Transverse colon (tissue), 4 donors: ENCODE results near the gene PHKA2. TPM values are rescaled to one million over a fixed set of nuclear protein-coding genes. Genes with fewer than 3 reads are reported as not detected.

ENCODE experiments used
- DNase-seq: peaks from one replicate; pipeline ENCODE4 v3.0.0-alpha.2; 2019
- H3K27ac ChIP-seq, 4 donors: fragments of 200-600 bp; sonication (generic); 2 replicates each; pipeline ENCODE4 v1.5.1; 2016 to 2018; ENCODE audit warnings: inconsistent platforms in 4 of 4
- H3K27me3 ChIP-seq: fragments of 200-600 bp; sonication (generic); 2 replicates; pipeline ENCODE4 v1.5.1; 2017; ENCODE audit warnings: inconsistent platforms
- H3K36me3 ChIP-seq, 4 donors: fragments of 200-600 bp; sonication (generic); 2 replicates each; pipeline ENCODE4 v1.5.1; 2017 to 2019; ENCODE audit warnings: inconsistent platforms in 4 of 4
- H3K4me1 ChIP-seq, 4 donors: fragments of 200-600 bp; sonication (generic); 2 replicates each; pipeline ENCODE4 v1.5.1; 2017 to 2020; ENCODE audit warnings: inconsistent platforms in 4 of 4
- H3K4me3 ChIP-seq, 4 donors: fragments of 200-600 bp; sonication (generic); 1 replicate in 1 of 4; 2 replicates in 3 of 4; pipeline versions ENCODE4 v1.5.1 to v1.6.1; 2017 to 2019; ENCODE audit warnings: inconsistent platforms in 4 of 4
- H3K9me3 ChIP-seq, 2 donors: fragments of 200-600 bp; sonication (generic); 2 replicates each; pipeline ENCODE4 v1.5.1; 2017 to 2019; ENCODE audit warnings: inconsistent platforms in 2 of 2
- EP300 ChIP-seq: sonication (generic); formaldehyde crosslinking; IDR thresholded peaks from one replicate; pipeline ENCODE4 v1.6.1; 2017; ENCODE audit warnings: antibody characterized with exemption, low read depth
- POLR2A ChIP-seq: fragments of 450-650 bp; IDR thresholded peaks from one replicate; pipeline ENCODE4 v1.6.1; 2016; ENCODE audit warnings: antibody characterized with exemption, mild to moderate bottlenecking, moderate library complexity
- POLR2AphosphoS5 ChIP-seq, 3 donors: sonication (generic); formaldehyde crosslinking; IDR thresholded peaks; one replicate each; pipeline ENCODE4 v1.6.1; 2016; ENCODE audit warnings: antibody characterized with exemption in 3 of 3
- WGBS, 2 donors: methylation state at CpG; one replicate each; pipeline ENCODE4 v1.1.5; 2018; ENCODE audit warnings: low coverage in 1 of 2; 5-methylcytosine and 5-hydroxymethylcytosine counted together
- in situ Hi-C, 4 donors: fragments of 200-750 bp; cut with MboI; loops; one replicate each; pipeline versions ENCODE4 v1.15.0 to v1.15.1; 2017; ENCODE audit warnings: low sequenced_read_pairs in 3 of 4, low pct_ligation_motif_present in 1 of 4, low pct_unique_long_range_greater_than_20kb in 1 of 4
- intact Hi-C: fragments of 100-400 bp; cut with DNase I; formaldehyde crosslinking; loops from one replicate; pipeline ENCODE4 v1.15.1; 2023; ENCODE audit warnings: low total_unique reads
- total RNA-seq, 4 donors: library from RNA; depleted of rRNA; stranded (reverse); fragments of >200 nt; gene quantifications; one replicate each; pipeline ENCODE4 v1.1.0, GENCODE V29; 2016
- TF ChIP-seq, protein P1 (sequence below), 5 experiments: fragments of 200-600 bp in 3 of 5; fragments of 450-650 bp in 2 of 5; sonication (generic) in 3 of 5; IDR thresholded peaks; 1 replicate in 2 of 5; 2 replicates in 3 of 5; pipeline ENCODE4 v1.5.1; 2016 to 2017; ENCODE audit warnings: antibody characterized with exemption in 5 of 5, inconsistent platforms in 3 of 5, mild to moderate bottlenecking in 2 of 5, moderate library complexity in 1 of 5

Gene PHKA2, protein sequence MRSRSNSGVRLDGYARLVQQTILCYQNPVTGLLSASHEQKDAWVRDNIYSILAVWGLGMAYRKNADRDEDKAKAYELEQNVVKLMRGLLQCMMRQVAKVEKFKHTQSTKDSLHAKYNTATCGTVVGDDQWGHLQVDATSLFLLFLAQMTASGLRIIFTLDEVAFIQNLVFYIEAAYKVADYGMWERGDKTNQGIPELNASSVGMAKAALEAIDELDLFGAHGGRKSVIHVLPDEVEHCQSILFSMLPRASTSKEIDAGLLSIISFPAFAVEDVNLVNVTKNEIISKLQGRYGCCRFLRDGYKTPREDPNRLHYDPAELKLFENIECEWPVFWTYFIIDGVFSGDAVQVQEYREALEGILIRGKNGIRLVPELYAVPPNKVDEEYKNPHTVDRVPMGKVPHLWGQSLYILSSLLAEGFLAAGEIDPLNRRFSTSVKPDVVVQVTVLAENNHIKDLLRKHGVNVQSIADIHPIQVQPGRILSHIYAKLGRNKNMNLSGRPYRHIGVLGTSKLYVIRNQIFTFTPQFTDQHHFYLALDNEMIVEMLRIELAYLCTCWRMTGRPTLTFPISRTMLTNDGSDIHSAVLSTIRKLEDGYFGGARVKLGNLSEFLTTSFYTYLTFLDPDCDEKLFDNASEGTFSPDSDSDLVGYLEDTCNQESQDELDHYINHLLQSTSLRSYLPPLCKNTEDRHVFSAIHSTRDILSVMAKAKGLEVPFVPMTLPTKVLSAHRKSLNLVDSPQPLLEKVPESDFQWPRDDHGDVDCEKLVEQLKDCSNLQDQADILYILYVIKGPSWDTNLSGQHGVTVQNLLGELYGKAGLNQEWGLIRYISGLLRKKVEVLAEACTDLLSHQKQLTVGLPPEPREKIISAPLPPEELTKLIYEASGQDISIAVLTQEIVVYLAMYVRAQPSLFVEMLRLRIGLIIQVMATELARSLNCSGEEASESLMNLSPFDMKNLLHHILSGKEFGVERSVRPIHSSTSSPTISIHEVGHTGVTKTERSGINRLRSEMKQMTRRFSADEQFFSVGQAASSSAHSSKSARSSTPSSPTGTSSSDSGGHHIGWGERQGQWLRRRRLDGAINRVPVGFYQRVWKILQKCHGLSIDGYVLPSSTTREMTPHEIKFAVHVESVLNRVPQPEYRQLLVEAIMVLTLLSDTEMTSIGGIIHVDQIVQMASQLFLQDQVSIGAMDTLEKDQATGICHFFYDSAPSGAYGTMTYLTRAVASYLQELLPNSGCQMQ
- total RNA-seq = 10 to 100 TPM; 23.8 to 46.4 (median 30.4) TPM

DNA sequence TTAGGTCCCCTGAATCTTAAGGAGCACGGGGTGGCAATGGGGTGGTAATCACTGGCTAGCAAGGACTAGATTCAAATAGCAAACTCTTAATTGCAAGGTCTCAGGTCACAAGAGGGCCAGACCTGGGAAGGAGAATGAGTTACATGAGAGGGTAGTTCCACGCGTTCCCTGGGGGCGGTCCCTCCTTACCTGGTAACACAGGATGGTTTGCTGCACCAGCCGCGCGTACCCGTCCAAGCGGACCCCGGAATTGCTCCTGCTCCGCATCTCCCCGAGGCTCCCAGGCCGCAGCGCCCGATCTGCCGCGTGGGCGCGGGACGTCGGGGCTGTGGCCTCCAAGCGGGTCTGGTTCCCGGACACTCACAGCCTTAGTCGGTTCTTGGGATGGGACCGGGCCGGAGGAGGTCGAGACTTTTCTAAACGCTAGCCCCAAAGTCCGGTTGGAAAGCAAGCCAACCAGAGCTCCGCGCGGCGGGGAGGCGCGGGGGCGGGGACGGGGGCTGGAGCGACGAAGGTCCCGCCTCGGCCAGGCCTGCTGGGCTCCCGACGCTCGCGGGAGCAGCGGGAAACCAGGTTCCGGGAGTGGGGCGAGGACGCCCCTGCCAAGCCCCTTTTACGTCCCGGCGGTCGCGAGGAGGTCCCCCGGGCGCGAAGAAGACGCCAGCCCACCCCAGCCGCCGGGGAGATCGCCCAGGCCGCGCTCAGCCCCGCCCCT, at the start of gene PHKA2:
PHKA2 (minus strand) TSS at position 449 of the 715 bp plus-strand sequence; CDS start at position 267, 182 bp downstream.
- peak; percentile 64 for DNase-seq
- Histone ChIP-seq H3K27ac (peak within 1 kb of the TSS; percentile 88 to 96 (median 92)), H3K27me3 (no peaks in the 10 kb centered on the region), H3K36me3 (no peaks in the 10 kb centered on the region), H3K4me3 (peak within 1 kb of the TSS; percentile 27 to 84 (median 68)), H3K4me1 (peaks cover 0 to 10% (median 8%) of the 10 kb centered on the region in 4 donors), H3K9me3 (no peaks in the 10 kb centered on the region)
- in situ Hi-C loops (loop anchor here in 1 of 4 donors (25.0 kb wide), 1 partner anchor 353 kb away; the partner anchor contains the start of gene PDHA1), intact Hi-C loops (no loop called here)
- 50% methylated on average over 44 of the region's 64 CpGs; no CpG with 5 or more reads in 1 of the 2 donors for WGBS, 2 donors
- TF ChIP-seq EP300 (no peak), POLR2AphosphoS5 (IDR thresholded peaks at IDR 0.05) (no peak), POLR2A (no peak)
- TF ChIP-seq, protein P1, sequence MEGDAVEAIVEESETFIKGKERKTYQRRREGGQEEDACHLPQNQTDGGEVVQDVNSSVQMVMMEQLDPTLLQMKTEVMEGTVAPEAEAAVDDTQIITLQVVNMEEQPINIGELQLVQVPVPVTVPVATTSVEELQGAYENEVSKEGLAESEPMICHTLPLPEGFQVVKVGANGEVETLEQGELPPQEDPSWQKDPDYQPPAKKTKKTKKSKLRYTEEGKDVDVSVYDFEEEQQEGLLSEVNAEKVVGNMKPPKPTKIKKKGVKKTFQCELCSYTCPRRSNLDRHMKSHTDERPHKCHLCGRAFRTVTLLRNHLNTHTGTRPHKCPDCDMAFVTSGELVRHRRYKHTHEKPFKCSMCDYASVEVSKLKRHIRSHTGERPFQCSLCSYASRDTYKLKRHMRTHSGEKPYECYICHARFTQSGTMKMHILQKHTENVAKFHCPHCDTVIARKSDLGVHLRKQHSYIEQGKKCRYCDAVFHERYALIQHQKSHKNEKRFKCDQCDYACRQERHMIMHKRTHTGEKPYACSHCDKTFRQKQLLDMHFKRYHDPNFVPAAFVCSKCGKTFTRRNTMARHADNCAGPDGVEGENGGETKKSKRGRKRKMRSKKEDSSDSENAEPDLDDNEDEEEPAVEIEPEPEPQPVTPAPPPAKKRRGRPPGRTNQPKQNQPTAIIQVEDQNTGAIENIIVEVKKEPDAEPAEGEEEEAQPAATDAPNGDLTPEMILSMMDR (IDR thresholded peaks at IDR 0.05) = no peak

DNA sequence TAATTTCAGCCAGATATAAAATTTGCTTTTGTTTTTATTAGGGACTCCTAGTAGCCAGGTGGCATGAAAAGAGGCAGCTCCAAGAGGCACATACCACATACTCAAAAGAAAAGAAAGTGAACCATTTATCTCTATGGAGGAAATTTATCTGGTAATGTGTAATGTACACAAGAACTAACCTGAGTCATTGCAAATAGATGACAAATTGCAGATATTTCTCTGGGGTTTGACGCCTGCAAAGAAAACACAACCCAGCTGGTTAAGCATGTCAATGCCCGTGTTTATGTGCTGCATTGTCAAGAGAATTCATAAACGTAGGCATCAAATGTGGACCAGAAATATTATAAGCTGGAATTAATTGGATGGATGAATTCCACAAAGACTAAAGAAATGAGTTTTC, 46.9 kb upstream of the PHKA2 start:
- no peaks in the 10 kb centered on the region for H3K36me3 ChIP-seq
- 72 to 100% methylated on average over 1 to 3 of the region's 3 CpGs for WGBS, 2 donors
- no peak for DNase-seq
- H3K27ac ChIP-seq = no peak overlapping the region
- intact Hi-C loops = no loop called here
- H3K4me1 ChIP-seq = no peaks in the 10 kb centered on the region
- TF ChIP-seq EP300 (no peak), POLR2AphosphoS5 (IDR thresholded peaks at IDR 0.05) (no peak)
- no peaks in the 10 kb centered on the region for H3K9me3 ChIP-seq
- H3K27me3 ChIP-seq = no peaks in the 10 kb centered on the region
- no peak overlapping the region for H3K4me3 ChIP-seq
- in situ Hi-C loops = loop anchor here in 1 of 4 donors (25.0 kb wide), 1 partner anchor 306 kb away; the partner anchor contains the start of gene PDHA1

DNA sequence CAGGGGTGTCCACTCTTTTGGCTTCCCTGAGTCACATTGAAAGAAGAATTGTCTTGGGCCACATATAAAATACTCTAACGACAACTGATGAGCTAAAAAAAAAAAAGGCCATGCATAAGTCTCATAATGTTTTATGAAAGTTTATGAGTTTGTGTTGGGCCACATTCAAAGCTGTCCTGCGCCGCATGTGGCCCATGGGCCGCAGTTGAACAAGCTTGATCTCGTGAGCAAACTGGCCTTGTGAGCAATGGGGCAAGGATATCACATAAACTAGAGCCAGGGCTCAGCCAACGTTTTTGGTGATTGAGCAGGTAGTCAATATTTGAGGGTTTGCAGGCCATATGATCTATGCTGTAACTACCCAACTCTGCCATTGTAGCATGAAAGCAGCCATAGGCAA, 44.6 kb upstream of the PHKA2 start:
- 58% methylated on average over 6 of the region's 6 CpGs; no CpG with 5 or more reads in 1 of the 2 donors for WGBS, 2 donors
- Histone ChIP-seq H3K4me3 (no peak overlapping the region), H3K27ac (no peak overlapping the region), H3K36me3 (no peaks in the 10 kb centered on the region), H3K4me1 (no peaks in the 10 kb centered on the region), H3K27me3 (no peaks in the 10 kb centered on the region), H3K9me3 (no peaks in the 10 kb centered on the region)
- DNase-seq = no peak
- in situ Hi-C loops = loop anchor here in 1 of 4 donors (25.0 kb wide), 1 partner anchor 309 kb away; the partner anchor contains the start of gene PDHA1
- intact Hi-C loops = no loop called here
- TF ChIP-seq POLR2A (no peak), EP300 (no peak)
- TF ChIP-seq, protein P1 (IDR thresholded peaks at IDR 0.05) = no peak

DNA sequence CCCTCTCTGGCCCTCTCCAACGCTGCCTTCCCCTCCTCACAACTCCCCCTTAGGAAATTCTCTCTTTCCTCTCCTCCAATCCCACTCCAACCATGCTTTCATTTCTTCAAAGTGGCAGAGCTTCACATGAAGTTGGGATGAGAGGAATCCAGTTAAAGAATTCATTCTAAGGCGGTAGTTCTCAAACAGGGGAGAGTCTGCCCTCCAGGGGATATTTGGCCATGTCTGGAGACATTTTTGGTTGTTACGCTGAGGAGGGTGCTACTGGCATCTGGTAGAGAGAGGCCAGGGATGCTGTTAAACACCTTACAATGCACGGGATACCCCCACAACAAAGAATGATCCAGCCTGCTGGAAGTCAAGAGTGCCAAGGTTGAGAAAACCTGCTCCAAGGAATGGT, 40.5 kb upstream of the PHKA2 start:
- Histone ChIP-seq H3K9me3 (no peaks in the 10 kb centered on the region), H3K4me1 (no peaks in the 10 kb centered on the region), H3K4me3 (no peak overlapping the region), H3K36me3 (no peaks in the 10 kb centered on the region), H3K27ac (no peak overlapping the region), H3K27me3 (no peaks in the 10 kb centered on the region)
- in situ Hi-C loops (no loop called here), intact Hi-C loops (no loop called here)
- TF ChIP-seq POLR2AphosphoS5 (IDR thresholded peaks at IDR 0.05) (no peak), EP300 (no peak)
- TF ChIP-seq, protein P1 (IDR thresholded peaks at IDR 0.05) = no peak
- 77% methylated on average over 4 of the region's 4 CpGs; no CpG with 5 or more reads in 1 of the 2 donors for WGBS, 2 donors
- DNase-seq = no peak
